CD4-positive, alpha-beta T cell treated with Interleukin-15 for 4 hours (primary cell): ENCODE data around the gene CDKN1C.

Source experiments
- DNase-seq: peaks from one replicate; pipeline ENCODE4 v3.0.0-alpha.2; 2020; ENCODE audit warnings: low spot score

Gene CDKN1C

DNA sequence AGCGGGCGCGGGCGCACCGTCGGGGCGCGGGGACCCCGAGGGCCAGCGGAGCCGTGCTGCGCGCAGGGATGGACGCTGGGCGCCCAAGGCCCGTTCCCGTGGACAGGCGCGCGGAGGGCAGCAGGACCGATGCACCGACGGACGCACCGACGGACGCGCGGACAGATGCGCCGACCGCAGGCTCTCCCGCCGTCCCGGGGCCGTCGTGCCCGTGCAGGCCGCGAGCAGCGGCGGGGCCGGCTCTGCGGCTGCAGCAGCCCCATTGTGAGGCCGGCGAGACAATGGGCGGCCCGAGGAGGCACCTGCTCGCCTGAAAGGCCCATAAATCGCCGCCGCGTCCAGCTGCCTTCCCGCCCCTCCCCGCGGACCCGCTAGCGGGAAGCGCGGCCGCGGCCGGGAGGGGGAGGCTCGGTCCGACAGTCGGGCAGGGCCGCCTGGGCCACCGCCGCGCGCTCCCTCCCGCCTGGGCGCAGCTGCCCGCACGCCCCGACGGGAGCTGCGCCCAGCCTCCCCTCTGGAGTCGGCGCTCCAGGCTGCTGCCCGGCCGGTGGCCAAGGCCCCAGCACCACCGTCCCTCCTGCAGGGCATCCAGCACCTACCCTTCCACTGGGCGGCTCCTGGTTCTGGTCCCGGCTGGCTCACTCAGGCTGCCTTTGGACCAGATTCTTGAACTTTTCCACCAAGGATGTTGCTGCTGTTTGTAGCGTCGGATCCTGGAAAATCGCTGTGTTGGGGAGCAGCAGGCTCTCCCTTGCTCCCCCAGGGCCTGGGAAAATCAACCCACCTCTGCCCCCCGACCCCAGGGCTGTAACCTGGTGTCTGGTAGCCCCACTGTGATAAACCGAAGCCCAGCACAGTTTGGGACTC is 15.8 kb downstream of the CDKN1C start:
- DNase-seq = no peak

DNA sequence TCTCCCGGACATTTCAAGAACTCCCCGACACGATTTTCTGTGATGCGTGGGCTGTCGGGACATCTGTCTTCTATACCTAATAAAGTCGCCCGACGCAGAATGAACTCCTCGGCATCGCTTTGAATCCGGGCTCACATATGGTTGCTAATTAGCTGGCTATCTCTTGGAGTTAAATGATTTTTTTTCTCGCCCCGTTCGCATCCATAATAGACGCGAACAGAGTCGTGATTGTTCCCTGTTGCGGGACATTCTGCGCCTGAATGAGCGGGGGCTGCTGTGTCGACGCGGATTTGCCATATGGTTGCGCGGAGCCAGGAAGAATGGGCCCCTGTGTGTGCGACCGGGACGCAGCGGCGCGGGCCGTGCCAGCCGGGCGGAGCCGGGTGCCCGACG is 16.4 kb downstream of the CDKN1C start:
- DNase-seq = no peak

GRCh38 chr11:2868506-2869133 is 17.0 kb downstream of the CDKN1C start:
- DNase-seq = no peak

GRCh38 chr11:2867722-2868505 is 17.7 kb downstream of the CDKN1C start:
- no peak for DNase-seq

GRCh38 chr11:2867142-2867541 is 18.4 kb downstream of the CDKN1C start:
- no peak for DNase-seq

DNA sequence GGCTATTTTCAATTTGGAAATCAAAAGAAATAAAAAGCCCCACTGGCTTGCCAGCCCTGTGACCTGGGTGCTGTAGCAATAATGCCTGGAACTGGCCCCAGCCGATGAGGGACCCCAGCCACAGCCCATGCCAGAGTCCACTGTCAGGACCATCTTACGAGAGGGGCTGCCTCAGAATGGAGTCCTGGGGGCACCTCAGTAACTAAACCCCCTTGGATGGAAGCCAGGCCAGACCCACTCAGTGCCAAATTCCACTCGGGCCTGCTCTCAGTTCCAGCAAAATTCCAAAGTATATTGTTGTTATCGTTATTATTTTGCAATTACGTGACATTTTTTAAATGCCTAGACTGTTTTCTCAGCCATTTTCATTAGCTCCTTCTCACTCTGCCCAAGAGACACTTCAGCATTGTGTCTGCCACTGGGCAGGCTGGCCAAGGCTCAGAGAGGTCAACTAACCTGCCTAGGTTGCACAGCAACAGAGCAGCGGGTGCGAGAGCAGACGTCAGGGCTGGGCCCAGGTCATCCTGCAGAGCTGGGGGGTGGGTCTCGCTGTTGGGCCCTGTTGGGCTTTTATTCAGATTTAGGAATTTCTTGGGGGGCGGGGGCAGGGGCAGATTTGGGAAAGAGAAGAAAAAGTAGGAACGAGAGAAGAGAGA is 19.5 kb downstream of the CDKN1C start:
- DNase-seq = no peak

GRCh38 chr11:2864901-2865300 is 20.7 kb downstream of the CDKN1C start:
- no peak for DNase-seq

- DNase-seq = no peak
Measured at GRCh38 chr11:2863276-2863618, 22.3 kb downstream of the CDKN1C start.

DNA sequence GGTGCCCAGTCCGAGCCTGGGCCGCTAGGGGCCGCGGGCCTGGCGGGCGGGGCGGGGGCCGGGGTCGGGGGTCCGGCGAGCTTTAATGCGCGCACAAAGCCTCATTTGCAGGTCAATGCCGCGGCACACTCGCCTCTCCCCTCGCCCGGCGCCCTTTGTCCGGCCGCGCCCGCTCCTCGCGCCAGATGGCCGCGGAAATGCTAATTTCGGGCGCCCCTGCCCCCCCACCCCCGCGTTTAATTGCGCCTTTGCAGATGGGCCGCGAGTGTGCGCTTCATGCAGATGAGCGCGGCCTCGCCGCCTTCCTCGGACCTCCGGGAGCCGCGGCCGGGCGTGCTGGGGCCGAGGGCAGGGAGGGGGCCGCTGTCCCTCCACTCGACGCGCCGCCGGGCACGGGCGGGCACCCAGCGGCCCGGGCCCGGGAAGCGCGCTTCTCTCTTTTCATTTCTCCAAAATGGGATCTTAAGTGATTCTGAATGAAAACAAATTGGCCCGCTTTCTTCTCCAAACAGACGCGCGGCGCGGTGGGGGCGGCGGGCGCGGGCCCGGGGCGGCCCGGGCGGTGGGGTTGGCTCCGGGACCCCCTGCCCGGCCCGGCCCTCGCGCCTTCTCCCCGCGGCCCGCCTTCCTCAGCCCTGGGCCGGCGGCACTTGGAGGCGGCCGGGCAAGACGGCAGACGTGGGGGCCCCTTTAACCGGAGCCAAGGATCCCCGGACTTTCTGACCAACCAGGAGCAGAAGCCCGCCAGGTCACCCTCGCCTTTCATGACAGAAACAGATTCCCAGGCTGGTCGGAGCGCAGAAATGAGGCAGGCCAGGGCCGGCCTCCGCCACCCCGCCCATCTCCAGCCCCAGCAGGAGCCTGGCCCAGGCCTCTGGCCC is 22.9 kb downstream of the CDKN1C start:
- DNase-seq = no peak

GRCh38 chr11:2860636-2861035 is 24.9 kb downstream of the CDKN1C start:
- no peak for DNase-seq

DNA sequence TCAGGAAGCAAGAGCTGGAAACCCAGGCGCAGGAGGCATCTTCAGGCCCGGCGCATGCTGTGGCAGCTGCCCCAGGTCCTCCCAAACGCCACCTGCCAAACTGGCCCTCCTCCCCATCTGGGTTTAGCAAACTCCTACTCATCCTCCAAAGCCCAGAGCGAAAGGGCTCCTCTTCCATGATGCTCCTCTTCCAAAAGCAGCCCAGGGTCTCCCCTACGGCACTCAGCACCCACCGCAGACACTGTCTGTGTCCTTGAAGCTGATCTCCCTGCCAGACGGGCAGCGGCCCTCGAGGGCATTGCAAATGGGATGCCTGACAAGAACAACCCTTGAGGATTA is 25.9 kb downstream of the CDKN1C start:
- DNase-seq = no peak

DNA sequence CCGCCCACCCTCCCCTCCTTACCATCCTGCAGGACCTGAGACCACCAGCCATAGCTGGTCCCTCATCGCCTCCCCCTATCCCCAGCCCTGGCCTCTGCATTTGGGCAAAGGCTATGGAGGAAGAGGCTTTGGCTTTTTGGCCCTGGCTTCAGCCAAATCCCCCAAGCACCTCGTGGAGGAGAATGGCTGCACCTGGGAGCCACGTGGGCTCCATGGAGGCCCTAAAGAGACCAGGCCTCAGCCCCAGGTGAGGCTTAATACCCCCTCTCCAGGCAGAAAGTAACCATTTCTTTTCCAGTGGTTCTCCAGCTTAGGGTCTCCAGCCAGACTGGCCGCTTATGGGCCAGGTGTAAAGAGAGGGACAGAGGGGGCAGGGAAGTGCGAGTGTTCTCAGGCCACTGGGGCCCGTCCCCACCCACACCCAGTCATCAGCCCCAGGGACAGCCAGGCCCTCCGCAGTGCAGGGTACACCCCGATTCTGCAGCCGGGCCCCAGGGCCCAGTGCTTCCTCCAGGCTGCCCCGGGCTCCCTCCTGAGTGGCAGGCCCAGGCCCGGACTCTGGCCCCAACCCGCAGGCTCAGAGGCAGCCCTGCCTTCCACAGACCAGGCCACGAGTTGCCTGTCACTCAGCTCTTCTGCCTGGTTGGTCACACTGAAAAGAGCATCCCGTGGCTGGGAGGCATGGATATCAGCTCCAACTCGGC is 26.4 kb downstream of the CDKN1C start:
- no peak for DNase-seq

- DNase-seq = no peak
Measured at GRCh38 chr11:2857918-2858317, 27.7 kb downstream of the CDKN1C start.

DNA sequence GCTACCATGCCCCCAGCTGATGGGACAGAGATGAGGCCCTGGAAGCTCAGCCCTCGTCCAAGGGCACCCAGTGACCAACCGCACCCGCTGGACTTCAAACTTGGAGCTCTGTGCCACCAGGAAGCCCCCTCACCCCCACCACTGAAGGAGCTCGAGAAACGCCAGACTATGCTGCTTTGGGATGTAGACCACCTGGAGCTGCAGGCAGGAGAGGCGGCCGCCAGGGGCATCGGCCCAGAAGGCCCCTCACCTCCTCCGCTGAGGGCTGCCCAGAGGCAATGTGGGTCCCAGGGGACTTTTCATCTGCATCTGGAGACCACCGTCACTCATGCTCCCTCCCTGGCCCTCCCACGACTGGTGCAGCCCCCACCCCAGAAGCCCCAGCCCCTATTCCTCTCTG is 28.3 kb downstream of the CDKN1C start:
- no peak for DNase-seq

DNA sequence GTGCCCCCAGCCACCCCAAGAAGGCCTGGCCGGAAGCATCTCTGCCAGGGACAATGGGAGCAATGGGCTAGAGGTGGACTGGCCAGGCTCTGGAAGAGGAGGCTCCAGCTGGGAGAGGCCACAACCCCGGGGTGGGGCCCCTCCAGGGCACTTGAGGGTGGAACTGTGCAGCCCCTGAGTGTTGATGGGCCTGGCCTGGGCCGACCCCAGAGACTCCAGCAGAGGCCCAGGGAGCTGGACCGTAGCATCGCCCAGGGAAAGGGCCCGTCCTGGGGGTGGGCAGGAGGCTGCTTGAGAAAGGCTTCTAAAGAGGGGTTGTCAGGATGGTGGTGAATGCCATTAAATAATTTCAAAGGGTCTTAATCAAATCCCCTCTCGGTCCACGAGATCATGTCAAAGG is 30.4 kb downstream of the CDKN1C start:
- DNase-seq = no peak

DNA sequence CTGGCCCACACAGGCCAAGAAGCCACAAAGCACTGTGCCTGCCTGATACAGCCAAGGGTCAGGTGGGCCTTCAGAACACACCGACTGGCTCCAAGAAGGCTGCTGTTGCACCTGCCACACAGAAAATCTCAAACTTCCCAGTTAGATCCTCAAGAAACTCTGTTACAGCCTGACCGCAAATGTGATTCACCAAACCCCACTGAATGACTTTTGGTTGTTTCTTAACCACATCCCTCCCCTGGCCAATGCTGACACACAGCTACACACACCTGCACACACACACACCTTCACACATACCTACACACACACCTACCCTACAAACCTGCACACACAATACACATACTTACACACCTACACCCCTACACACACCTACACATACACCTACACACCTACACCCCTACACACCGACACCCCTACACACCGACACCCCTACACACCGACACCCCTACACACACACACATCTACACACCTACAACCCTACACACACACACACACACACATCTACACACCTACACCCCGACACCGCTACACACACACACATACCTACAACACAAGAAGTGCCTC is 31.5 kb downstream of the CDKN1C start:
- DNase-seq = no peak

GRCh38 chr11:2853401-2853800 is 32.2 kb downstream of the CDKN1C start:
- no peak for DNase-seq

GRCh38 chr11:2849994-2850770 is 35.4 kb downstream of the CDKN1C start:
- no peak for DNase-seq

GRCh38 chr11:2848497-2848896 is 37.1 kb downstream of the CDKN1C start:
- DNase-seq = no peak

DNA sequence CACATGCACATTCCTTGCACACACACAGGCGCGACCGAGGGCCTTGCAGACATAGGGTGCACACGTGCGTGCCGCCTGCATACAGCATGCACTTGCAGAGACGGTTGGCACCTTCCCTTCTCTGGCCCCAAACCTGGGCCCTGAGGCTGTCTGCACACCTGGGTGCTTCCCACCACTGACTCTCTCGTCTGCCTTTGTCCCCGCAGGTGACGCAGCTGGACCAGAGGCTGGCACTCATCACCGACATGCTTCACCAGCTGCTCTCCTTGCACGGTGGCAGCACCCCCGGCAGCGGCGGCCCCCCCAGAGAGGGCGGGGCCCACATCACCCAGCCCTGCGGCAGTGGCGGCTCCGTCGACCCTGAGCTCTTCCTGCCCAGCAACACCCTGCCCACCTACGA is 38.0 kb downstream of the CDKN1C start:
- no peak for DNase-seq
